ENCODE data around the gene WASF2. TPM values are rescaled to one million over a fixed set of nuclear protein-coding genes. Genes with fewer than 3 reads are reported as not detected.

Gene WASF2
- total RNA-seq, 1 experiment from 2014 or later: 20.7 TPM

- no peaks in the 10 kb centered on the region for H3K4me1 ChIP-seq (ENCODE audit: insufficient read depth, low read length)
- intact Hi-C loops (cut with micrococcal nuclease): no loop called here
- DNase-seq (no peak), ATAC-seq (no peak; the same call in 1 of the 2 replicates)
- H3K27me3 ChIP-seq (ENCODE audit: low read length): no peaks in the 10 kb centered on the region
- H3K4me2 ChIP-seq (ENCODE audit: low read length): no peak overlapping the region
- POLR2A ChIA-PET (ENCODE audit: unreplicated experiment): no interaction called here
- CTCF ChIA-PET: no interaction called here
- no peak overlapping the region for H2AFZ ChIP-seq (ENCODE audit: low read length)
- BruUV-seq (replicated peaks): no TSS peak
- H4K20me1 ChIP-seq (ENCODE audit: low read length): peaks cover 14% of the 10 kb centered on the region; the same call in 1 of the 2 replicates
- peaks cover 73% of the 10 kb centered on the region for H3K79me2 ChIP-seq (ENCODE audit: low read length)
- H3K27ac ChIP-seq (ENCODE audit: low read length): no peak overlapping the region
- H3F3A ChIP-seq (ENCODE audit: low read length, unreplicated experiment): no peaks in the 10 kb centered on the region
- no peak overlapping the region for H3K9ac ChIP-seq (ENCODE audit: low read length)
- no peak overlapping the region for H3K4me3 ChIP-seq (ENCODE audit: low read length)
- no peaks in the 10 kb centered on the region for H3K9me2 ChIP-seq (replicated peaks; ENCODE audit: low read length)
- TF ChIP-seq EZH2phosphoT487 (IDR thresholded peaks at IDR 0.05; ENCODE audit: borderline replicate concordance, low read length) (no peak), CTCF (conservative IDR thresholded peaks at IDR 0.05; ENCODE audit: low read depth, low read length) (no peak), EZH2 (IDR thresholded peaks at IDR 0.05; ENCODE audit: low read length, unreplicated experiment) (no peak)
- H3K36me3 ChIP-seq (ENCODE audit: low read depth, low read length): no peaks in the 10 kb centered on the region; the same call in 1 of the 2 replicates
- no peaks in the 10 kb centered on the region for H3K9me3 ChIP-seq (ENCODE audit: low read length)
These were observed 34.7 kb downstream of the WASF2 start for GRCh38 chr1:27455139-27455811.

- Histone ChIP-seq H2AFZ (ENCODE audit: low read length) (no peak overlapping the region), H3K9ac (ENCODE audit: low read length) (no peak overlapping the region), H3K79me2 (ENCODE audit: low read length) (peaks cover 73% of the 10 kb centered on the region), H3K4me2 (ENCODE audit: low read length) (no peak overlapping the region), H4K20me1 (ENCODE audit: low read length) (peaks cover 8% of the 10 kb centered on the region; the same call in 1 of the 2 replicates), H3K4me3 (ENCODE audit: low read length) (no peak overlapping the region), H3K9me2 (replicated peaks; ENCODE audit: low read length) (no peaks in the 10 kb centered on the region), H3K36me3 (ENCODE audit: low read depth, low read length) (no peaks in the 10 kb centered on the region; the same call in 1 of the 2 replicates), H3F3A (ENCODE audit: low read length, unreplicated experiment) (no peaks in the 10 kb centered on the region), H3K4me1 (ENCODE audit: insufficient read depth, low read length) (no peaks in the 10 kb centered on the region), H3K27me3 (ENCODE audit: low read length) (no peaks in the 10 kb centered on the region), H3K27ac (ENCODE audit: low read length) (no peak overlapping the region), H3K9me3 (ENCODE audit: low read length) (no peaks in the 10 kb centered on the region)
- ATAC-seq (no peak), DNase-seq (no peak)
- no TSS peak for BruUV-seq (replicated peaks)
- ChIA-PET POLR2A (ENCODE audit: unreplicated experiment) (no interaction called here), CTCF (no interaction called here)
- no peak for TF ChIP-seq EZH2 (IDR thresholded peaks at IDR 0.05; ENCODE audit: low read length, unreplicated experiment)
- no peak for TF ChIP-seq EZH2phosphoT487 (IDR thresholded peaks at IDR 0.05; ENCODE audit: borderline replicate concordance, low read length)
- TF ChIP-seq CTCF (conservative IDR thresholded peaks at IDR 0.05; ENCODE audit: low read depth, low read length): no peak
- intact Hi-C loops (cut with micrococcal nuclease): no loop called here
These were observed 35.4 kb downstream of the WASF2 start for GRCh38 chr1:27454610-27455009.

GRCh38 chr1:27451343-27451742 is 38.6 kb downstream of the WASF2 start:
- no peak for TF ChIP-seq CTCF (conservative IDR thresholded peaks at IDR 0.05; ENCODE audit: low read depth, low read length)
- TF ChIP-seq EZH2 (IDR thresholded peaks at IDR 0.05; ENCODE audit: low read length, unreplicated experiment): no peak
- TF ChIP-seq EZH2phosphoT487 (IDR thresholded peaks at IDR 0.05; ENCODE audit: borderline replicate concordance, low read length): no peak
- H3K79me2 ChIP-seq (ENCODE audit: low read length): peaks cover 75% of the 10 kb centered on the region
- H3K9ac ChIP-seq (ENCODE audit: low read length): no peak overlapping the region
- no peak overlapping the region for H2AFZ ChIP-seq (ENCODE audit: low read length)
- H3K36me3 ChIP-seq (ENCODE audit: low read depth, low read length): no peaks in the 10 kb centered on the region; the same call in 1 of the 2 replicates
- BruUV-seq (replicated peaks): no TSS peak
- H3K27ac ChIP-seq (ENCODE audit: low read length): no peak overlapping the region
- CTCF ChIA-PET: no interaction called here
- intact Hi-C loops (cut with micrococcal nuclease): no loop called here
- DNase-seq (no peak), ATAC-seq (no peak)
- POLR2A ChIA-PET (ENCODE audit: unreplicated experiment): no interaction called here
- no peaks in the 10 kb centered on the region for H3K27me3 ChIP-seq (ENCODE audit: low read length)
- H3K9me3 ChIP-seq (ENCODE audit: low read length): no peaks in the 10 kb centered on the region
- no peak overlapping the region for H3K4me2 ChIP-seq (ENCODE audit: low read length)
- H3K4me1 ChIP-seq (ENCODE audit: insufficient read depth, low read length): no peaks in the 10 kb centered on the region
- 0 out of 2 replicates have a peak, but pooled peaks cover 15% of the 10 kb centered on the region for H4K20me1 ChIP-seq (ENCODE audit: low read length)
- H3F3A ChIP-seq (ENCODE audit: low read length, unreplicated experiment): no peaks in the 10 kb centered on the region
- H3K9me2 ChIP-seq (replicated peaks; ENCODE audit: low read length): no peaks in the 10 kb centered on the region
- no peak overlapping the region for H3K4me3 ChIP-seq (ENCODE audit: low read length)

Measured in PC-3 (cell line).